Gastrocnemius medialis (tissue), 4 donors: ENCODE results near the gene SLC2A1. TPM values are rescaled to one million over a fixed set of nuclear protein-coding genes. Genes with fewer than 3 reads are reported as not detected.

ENCODE experiments used
- ATAC-seq, 2 donors: fragments of 150-250 bp; one replicate each; pipeline ENCODE4 v1.9.1; 2016
- DNase-seq, 2 donors: peaks; one replicate each; pipeline ENCODE4 v3.0.0-alpha.2; 2019
- H3K27ac ChIP-seq, 4 donors: fragments of 200-600 bp; sonication (generic); 1 replicate in 1 of 4; 2 replicates in 3 of 4; pipeline ENCODE4 v1.5.1; 2016 to 2018; ENCODE audit warnings: mild to moderate bottlenecking in 2 of 4, moderate library complexity in 1 of 4
- H3K27me3 ChIP-seq, 3 donors: fragments of 200-600 bp; sonication (generic) in 2 of 3; 1 replicate in 1 of 3; 2 replicates in 2 of 3; pipeline versions ENCODE4 v1.5.1 to v1.6.0; 2016 to 2019; ENCODE audit warnings: mild to moderate bottlenecking in 1 of 3, moderate library complexity in 1 of 3
- H3K36me3 ChIP-seq, 2 donors: fragments of 200-600 bp; sonication (generic) in 1 of 2; one replicate each; pipeline ENCODE4 v1.5.1; 2017 to 2018
- H3K4me1 ChIP-seq, 2 donors: fragments of 200-600 bp; sonication (generic) in 1 of 2; one replicate each; pipeline ENCODE4 v1.5.1; 2016 to 2017; ENCODE audit warnings: mild to moderate bottlenecking in 2 of 2
- H3K4me3 ChIP-seq, 4 donors: fragments of 200-600 bp; sonication (generic) in 3 of 4; 1 replicate in 1 of 4; 2 replicates in 3 of 4; pipeline ENCODE4 v1.5.1; 2016 to 2019; ENCODE audit warnings: mild to moderate bottlenecking in 2 of 4
- H3K9me3 ChIP-seq, 3 donors: fragments of 200-600 bp; sonication (generic) in 2 of 3; 1 replicate in 1 of 3; 2 replicates in 2 of 3; pipeline ENCODE4 v1.5.1; 2016 to 2019
- POLR2A ChIP-seq, 2 donors: fragments of 450-650 bp; IDR thresholded peaks; one replicate each; pipeline ENCODE4 v1.6.1; 2017; ENCODE audit warnings: antibody characterized with exemption in 2 of 2, mild to moderate bottlenecking in 2 of 2, moderate library complexity in 2 of 2
- in situ Hi-C, 4 donors: fragments of 200-750 bp; cut with MboI; loops; one replicate each; pipeline versions ENCODE4 v1.15.0 to v1.8.0; 2017; ENCODE audit warnings: low sequenced_read_pairs in 4 of 4
- intact Hi-C: fragments of 100-400 bp; cut with DNase I; formaldehyde crosslinking; loops from one replicate; pipeline ENCODE4 v1.15.1; 2023; ENCODE audit warnings: low total_unique reads
- total RNA-seq, 4 donors: library from RNA; depleted of rRNA; stranded (reverse); fragments of >200 nt; gene quantifications; one replicate each; pipeline versions ENCODE4 v1.1.0 to v1.2.3, GENCODE V29; 2016
- TF ChIP-seq, protein P1 (sequence below), 5 experiments: fragments of 450-650 bp in 3 of 5; fragments of 200-600 bp in 2 of 5; sonication (generic) in 2 of 5; IDR thresholded peaks in 4 of 5; conservative IDR thresholded peaks in 1 of 5; 1 replicate in 4 of 5; 2 replicates in 1 of 5; pipeline ENCODE4 v1.5.1; 2016 to 2019; ENCODE audit warnings: antibody characterized with exemption in 5 of 5, mild to moderate bottlenecking in 3 of 5, moderate library complexity in 3 of 5

Gene SLC2A1
- total RNA-seq, 4 donors from 2014 or later = 6.3 to 16.1 (median 9.4) TPM

- intact Hi-C loops (no loop called here), in situ Hi-C loops (no loop called here)
- no peak overlapping the region for H3K4me3 ChIP-seq
- no peaks in the 10 kb centered on the region for H3K36me3 ChIP-seq
- no peaks in the 10 kb centered on the region for H3K9me3 ChIP-seq
- TF ChIP-seq POLR2A (IDR thresholded peaks at IDR 0.05) = no peak
- TF ChIP-seq, protein P1, sequence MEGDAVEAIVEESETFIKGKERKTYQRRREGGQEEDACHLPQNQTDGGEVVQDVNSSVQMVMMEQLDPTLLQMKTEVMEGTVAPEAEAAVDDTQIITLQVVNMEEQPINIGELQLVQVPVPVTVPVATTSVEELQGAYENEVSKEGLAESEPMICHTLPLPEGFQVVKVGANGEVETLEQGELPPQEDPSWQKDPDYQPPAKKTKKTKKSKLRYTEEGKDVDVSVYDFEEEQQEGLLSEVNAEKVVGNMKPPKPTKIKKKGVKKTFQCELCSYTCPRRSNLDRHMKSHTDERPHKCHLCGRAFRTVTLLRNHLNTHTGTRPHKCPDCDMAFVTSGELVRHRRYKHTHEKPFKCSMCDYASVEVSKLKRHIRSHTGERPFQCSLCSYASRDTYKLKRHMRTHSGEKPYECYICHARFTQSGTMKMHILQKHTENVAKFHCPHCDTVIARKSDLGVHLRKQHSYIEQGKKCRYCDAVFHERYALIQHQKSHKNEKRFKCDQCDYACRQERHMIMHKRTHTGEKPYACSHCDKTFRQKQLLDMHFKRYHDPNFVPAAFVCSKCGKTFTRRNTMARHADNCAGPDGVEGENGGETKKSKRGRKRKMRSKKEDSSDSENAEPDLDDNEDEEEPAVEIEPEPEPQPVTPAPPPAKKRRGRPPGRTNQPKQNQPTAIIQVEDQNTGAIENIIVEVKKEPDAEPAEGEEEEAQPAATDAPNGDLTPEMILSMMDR (IDR thresholded peaks at IDR 0.05 in 4 of 5, conservative IDR thresholded peaks at IDR 0.05 in 1 of 5) = no peak
- ATAC-seq = no peak
- no peaks in the 10 kb centered on the region for H3K4me1 ChIP-seq
- no peak for DNase-seq
- H3K27ac ChIP-seq = no peak overlapping the region
- peaks cover 0 to 26% (median 12%) of the 10 kb centered on the region in 3 donors for H3K27me3 ChIP-seq
Observed at GRCh38 chr1:42979896-42980800, 21.5 kb upstream of the SLC2A1 start.

DNA sequence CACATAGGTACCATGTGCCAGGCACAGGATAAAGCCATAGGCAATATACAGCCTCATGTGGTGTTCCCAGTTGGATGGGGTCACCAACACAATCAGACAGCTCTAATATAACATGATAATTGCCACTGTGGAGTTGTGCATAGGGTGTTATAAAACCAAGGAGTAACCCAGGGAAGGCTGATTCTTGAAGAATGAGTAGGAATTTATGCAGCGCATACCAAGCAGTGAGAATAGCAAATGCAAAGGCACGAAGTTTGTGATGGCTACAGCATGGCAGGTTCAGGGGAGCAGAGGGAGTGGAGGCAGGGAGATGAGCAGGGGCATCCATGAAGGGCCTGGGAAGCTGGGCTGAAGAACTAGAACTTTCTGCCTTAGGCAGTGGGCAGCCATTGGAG lies 20.4 kb upstream of the SLC2A1 start:
- no peak overlapping the region for H3K27ac ChIP-seq
- intact Hi-C loops (no loop called here), in situ Hi-C loops (no loop called here)
- no peaks in the 10 kb centered on the region for H3K4me1 ChIP-seq
- ATAC-seq = no peak
- TF ChIP-seq, protein P1 (IDR thresholded peaks at IDR 0.05 in 4 of 5, conservative IDR thresholded peaks at IDR 0.05 in 1 of 5) = no peak
- no peak for TF ChIP-seq POLR2A (IDR thresholded peaks at IDR 0.05)
- H3K4me3 ChIP-seq = no peak overlapping the region
- H3K36me3 ChIP-seq = no peaks in the 10 kb centered on the region
- H3K27me3 ChIP-seq = peaks cover 0 to 26% (median 12%) of the 10 kb centered on the region in 3 donors
- DNase-seq = no peak
- no peaks in the 10 kb centered on the region for H3K9me3 ChIP-seq

GRCh38 chr1:42978317-42979035 lies 19.8 kb upstream of the SLC2A1 start:
- Histone ChIP-seq H3K27me3 (peaks cover 0 to 28% (median 12%) of the 10 kb centered on the region in 3 donors), H3K9me3 (no peaks in the 10 kb centered on the region), H3K27ac (no peak overlapping the region), H3K4me1 (no peaks in the 10 kb centered on the region), H3K36me3 (no peaks in the 10 kb centered on the region), H3K4me3 (no peak overlapping the region)
- DNase-seq (no peak), ATAC-seq (no peak)
- in situ Hi-C loops (no loop called here), intact Hi-C loops (no loop called here)
- no peak for TF ChIP-seq POLR2A (IDR thresholded peaks at IDR 0.05)
- TF ChIP-seq, protein P1 (IDR thresholded peaks at IDR 0.05 in 4 of 5, conservative IDR thresholded peaks at IDR 0.05 in 1 of 5) = no peak

GRCh38 chr1:42977653-42978052 lies 19.0 kb upstream of the SLC2A1 start:
- H3K9me3 ChIP-seq = no peaks in the 10 kb centered on the region
- H3K36me3 ChIP-seq = no peaks in the 10 kb centered on the region
- H3K27me3 ChIP-seq = peaks cover 0 to 29% (median 12%) of the 10 kb centered on the region in 3 donors
- no peak overlapping the region for H3K27ac ChIP-seq
- no peak overlapping the region for H3K4me3 ChIP-seq
- no peak for TF ChIP-seq POLR2A (IDR thresholded peaks at IDR 0.05)
- TF ChIP-seq, protein P1 (IDR thresholded peaks at IDR 0.05 in 4 of 5, conservative IDR thresholded peaks at IDR 0.05 in 1 of 5) = no peak
- ATAC-seq (no peak), DNase-seq (no peak)
- no peaks in the 10 kb centered on the region for H3K4me1 ChIP-seq
- in situ Hi-C loops = no loop called here
- intact Hi-C loops = no loop called here
